ENCODE measurements around the gene SIDT2. TPM values are rescaled to one million over a fixed set of nuclear protein-coding genes. Genes with fewer than 3 reads are reported as not detected.

Gene SIDT2
- total and polyA plus RNA-seq, 2 of the 4 experiments (the other 2 are of a cell fraction): 7.3 to 30.3 TPM

GRCh38 chr11:117202386-117203068, 24.0 kb downstream of the SIDT2 start:
- H3K23ac ChIP-seq (ENCODE audit: low read depth, low read length): peak overlapping the region; percentile 91
- peak overlapping the region; percentile 97 for H2AK5ac ChIP-seq (ENCODE audit: low read depth, low read length)
- in situ Hi-C loops (cut with MboI; ENCODE audit: low sequenced_read_pairs): no loop called here
- ChIA-PET POLR2A (ENCODE audit: unreplicated experiment) (interaction anchor here (0.7 to 1.8 kb wide), 3 partner anchors 20 to 56 kb away, joined by 3 to 6 read pairs (median 4); partner anchors contain the start of gene SIDT2), CTCF (interaction anchor here (0.7 to 0.9 kb wide), 2 partner anchors 20 to 22 kb away, joined by 4 read pairs; no protein-coding TSS in a partner anchor)
- H2BK20ac ChIP-seq (ENCODE audit: low read depth, low read length): no peak overlapping the region
- peaks cover 58% of the 10 kb centered on the region for H4K20me1 ChIP-seq (ENCODE audit: insufficient read depth, low read length)
- H3K56ac ChIP-seq (ENCODE audit: extremely low read depth, insufficient read depth, low read length): peak overlapping the region; percentile 50; the same call in 1 of the 2 replicates
- no peak overlapping the region for H2BK15ac ChIP-seq (ENCODE audit: low read depth, low read length)
- intact Hi-C loops (cut with micrococcal nuclease): no loop called here
- ATAC-seq (ENCODE audit: low read depth): no peak
- peaks cover 45% of the 10 kb centered on the region for H3K36me3 ChIP-seq (ENCODE audit: control insufficient read depth, insufficient read depth, low read length)
- peaks cover 28% of the 10 kb centered on the region for H3K9me1 ChIP-seq (ENCODE audit: insufficient read depth, low read length)
- H4K8ac ChIP-seq (ENCODE audit: low read depth in 2 of 2, low read length in 2 of 2): peak overlapping the region; percentile 93 to 96; a peak in 1 of 4 replicates
- peaks cover 29 to 61% of the 10 kb centered on the region in 2 experiments for H3K79me1 ChIP-seq (ENCODE audit: low read depth in 1 of 2, low read length in 2 of 2)
- H4K5ac ChIP-seq (ENCODE audit: low read depth, low read length): 0 out of 2 replicates have a peak overlapping the region, but pooled peaks have one; percentile 25
- BruUV-seq (replicated peaks): no TSS peak
- no peaks in the 10 kb centered on the region for H3K9me3 ChIP-seq (ENCODE audit: control insufficient read depth, insufficient read depth, low read length)
- no peak overlapping the region; the same call in 1 of the 2 replicates for H3K18ac ChIP-seq (ENCODE audit: low read depth, low read length)
- H2BK5ac ChIP-seq (ENCODE audit: low read depth, low read length, poor library complexity, severe bottlenecking): peak overlapping the region; percentile 83
- H2BK120ac ChIP-seq (ENCODE audit: low read depth, low read length): peak overlapping the region; percentile 2; the same call in 1 of the 2 replicates
- H2AK9ac ChIP-seq (replicated peaks; ENCODE audit: low read depth, low read length, poor library complexity): peak overlapping the region; percentile 38
- no peaks in the 10 kb centered on the region for H3K27me3 ChIP-seq (ENCODE audit: control insufficient read depth, insufficient read depth, low read length)
- DNase-seq: no peak
- peak overlapping the region; percentile 4 for H2AFZ ChIP-seq (replicated peaks; ENCODE audit: low read length, poor library complexity)
- H3K4me2 ChIP-seq (ENCODE audit: low read depth, low read length): peak overlapping the region; percentile 80
- WGBS, 2 experiments (ENCODE audit: extremely low coverage in 2 of 2, insufficient read length in 1 of 2): no CpG with 5 or more reads among the region's 7 CpGs
- H4K91ac ChIP-seq (ENCODE audit: insufficient read depth, low read depth, low read length): peak overlapping the region; percentile 78
- H3K9ac ChIP-seq (ENCODE audit: low read depth, low read length): peak overlapping the region; percentile 92
- TF ChIP-seq USF2 (IDR thresholded peaks at IDR 0.05; ENCODE audit: low read depth, low read length) (no peak), MAFK (IDR thresholded peaks at IDR 0.05; ENCODE audit: low read depth, low read length) (no peak), NFE2L2 (IDR thresholded peaks at IDR 0.05; ENCODE audit: low read depth, low read length) (no peak)
- peak overlapping the region; percentile 96 for H3K4ac ChIP-seq (ENCODE audit: low read depth, low read length)
- peak overlapping the region; percentile 49 for H3K4me3 ChIP-seq (ENCODE audit: insufficient read depth, low read depth, low read length)
- peak overlapping the region; percentile 98 for H3K14ac ChIP-seq (replicated peaks; ENCODE audit: low read depth, low read length)
- H3K27ac ChIP-seq (ENCODE audit: insufficient read depth, low read length): peak overlapping the region; percentile 91
- dilution Hi-C loops (cut with HindIII; ENCODE audit: low sequenced_read_pairs, unreplicated experiment): no loop called here
- H3K4me1 ChIP-seq (ENCODE audit: control insufficient read depth, insufficient read depth, low read length): peaks cover 46% of the 10 kb centered on the region
